GM21786 (cell line): ENCODE results near the gene GLE1.
"Not testable (repeated sequence)": the region's sequence is repeated elsewhere in the genome, so short reads cannot be mapped to it uniquely, and the experiment has no call there.

Experiments used
- ATAC-seq: cut with Tn5 transposase; IDR thresholded peaks from one replicate; pipeline ENCODE4 v1.9.1; 2021; ENCODE audit not compliant: unreplicated experiment

GLE1 gene

GRCh38 chr9:128495804-128496417 is 8.6 kb upstream of the GLE1 start:
- ATAC-seq = no peak

- ATAC-seq = no peak
Measured at GRCh38 chr9:128497824-128498610, 6.5 kb upstream of the GLE1 start.

- no peak for ATAC-seq
Measured at GRCh38 chr9:128498911-128499310, 5.6 kb upstream of the GLE1 start.

- no peak for ATAC-seq
Measured at GRCh38 chr9:128499920-128500319, 4.6 kb upstream of the GLE1 start.

- ATAC-seq = not testable (repeated sequence)
Measured at GRCh38 chr9:128503415-128503825, 1.1 kb upstream of the GLE1 start.

GRCh38 chr9:128503870-128504269 is 649 bp upstream of the GLE1 start:
- ATAC-seq = no peak

- no peak for ATAC-seq
Measured at GRCh38 chr9:128505414-128505765, 871 bp downstream of the GLE1 start.

GRCh38 chr9:128505906-128506305 is 1.4 kb downstream of the GLE1 start:
- ATAC-seq = not testable (repeated sequence)

- ATAC-seq = no peak
Measured at GRCh38 chr9:128512820-128513219, 8.3 kb downstream of the GLE1 start.

- no peak for ATAC-seq
Measured at GRCh38 chr9:128521956-128522355, 17.4 kb downstream of the GLE1 start.

GRCh38 chr9:128523199-128523925 is 18.8 kb downstream of the GLE1 start:
- ATAC-seq = no peak

GRCh38 chr9:128526720-128527119 is 22.2 kb downstream of the GLE1 start:
- ATAC-seq = no peak

- ATAC-seq = no peak
Measured at GRCh38 chr9:128528445-128529160, 24.1 kb downstream of the GLE1 start.

- no peak for ATAC-seq
Measured at GRCh38 chr9:128529191-128529590, 24.7 kb downstream of the GLE1 start.

GRCh38 chr9:128532581-128532980 is 28.1 kb downstream of the GLE1 start:
- ATAC-seq = no peak

- ATAC-seq = no peak
Measured at GRCh38 chr9:128540634-128541360, 36.3 kb downstream of the GLE1 start.

- ATAC-seq = no peak
Measured at GRCh38 chr9:128546504-128546903, 42.0 kb downstream of the GLE1 start.

GRCh38 chr9:128548876-128549275 is 44.4 kb downstream of the GLE1 start:
- no peak for ATAC-seq

GRCh38 chr9:128550226-128550625 is 45.7 kb downstream of the GLE1 start:
- ATAC-seq = no peak

GRCh38 chr9:128550770-128551656 is 46.5 kb downstream of the GLE1 start:
- no peak for ATAC-seq
